Stimulated activated CD8-positive, alpha-beta memory T cell treated with anti-CD3 and anti-CD28 coated beads, Interleukin-2, amount 100 ng/mL, for 1 hour (primary cell): ENCODE measurements around the gene NRXN3.

ENCODE experiments used
- DNase-seq, 2 donors: peaks; one replicate each; pipeline ENCODE4 v3.0.0-alpha.2; 2020; ENCODE audit warnings: low read depth in 2 of 2

The NRXN3 gene

DNA sequence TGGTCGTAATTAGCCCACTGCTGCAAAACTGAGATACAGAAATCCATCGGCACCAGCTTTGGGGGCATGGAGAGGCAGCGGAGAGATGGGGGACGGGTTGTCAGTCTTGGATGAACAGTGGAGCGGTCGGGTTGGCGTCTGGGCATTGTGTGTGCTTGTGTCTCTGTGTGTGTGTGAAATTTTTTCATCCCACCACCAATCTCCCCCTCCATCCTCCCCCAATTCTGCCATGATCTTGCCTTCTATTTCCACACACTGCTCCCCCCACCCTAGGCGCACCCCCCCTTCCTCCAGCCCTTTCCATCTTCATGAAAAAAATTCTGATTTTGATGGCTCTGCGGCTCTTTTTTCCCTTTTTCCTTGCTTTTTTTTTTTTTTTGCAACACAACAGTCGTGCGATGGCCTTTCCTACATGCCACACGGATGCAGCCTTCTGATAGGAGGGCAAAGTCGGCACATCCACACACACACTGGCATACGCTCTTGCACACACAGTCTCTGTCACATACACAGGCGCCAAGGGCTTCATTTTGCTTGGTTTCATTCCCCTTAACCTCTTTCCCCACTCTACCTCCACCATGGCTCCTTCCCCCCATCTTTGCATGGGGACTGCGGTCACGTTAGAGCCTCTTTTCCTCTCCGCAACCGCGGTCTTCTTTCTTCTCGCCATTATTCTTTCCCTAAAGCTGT is 3.3 kb downstream of the NRXN3 start:
- DNase-seq = no peak

GRCh38 chr14:78175412-78175811 is 5.2 kb downstream of the NRXN3 start:
- no peak for DNase-seq

DNA sequence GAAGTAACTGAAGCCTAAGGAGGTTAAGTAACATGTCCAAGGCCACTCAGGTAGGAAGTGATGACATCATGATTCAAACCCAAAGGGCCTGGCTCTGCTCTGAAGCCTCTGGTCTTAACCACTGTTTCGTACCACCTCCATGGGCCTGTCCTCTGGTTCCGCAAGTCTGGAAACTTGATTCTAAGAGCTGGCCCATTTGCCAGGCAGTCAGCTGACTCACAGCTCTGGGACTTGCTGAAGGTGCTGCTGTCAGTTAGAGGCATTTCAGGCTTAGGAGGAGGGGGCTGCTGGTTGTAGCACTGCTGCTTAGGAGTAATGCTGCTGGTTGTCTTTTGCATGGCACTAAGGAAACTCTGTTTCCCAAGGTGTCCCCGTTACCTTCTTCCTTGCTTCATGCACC is 7.9 kb downstream of the NRXN3 start:
- no peak for DNase-seq

GRCh38 chr14:78178971-78179370 is 8.8 kb downstream of the NRXN3 start:
- DNase-seq = no peak

- DNase-seq = no peak
Measured at GRCh38 chr14:78181270-78181669, 11.1 kb downstream of the NRXN3 start.

GRCh38 chr14:78182722-78183121 is 12.5 kb downstream of the NRXN3 start:
- no peak for DNase-seq

GRCh38 chr14:78184157-78184556 is 14.0 kb downstream of the NRXN3 start:
- no peak for DNase-seq

- DNase-seq = no peak
Measured at GRCh38 chr14:78186277-78186676, 16.1 kb downstream of the NRXN3 start.

GRCh38 chr14:78188882-78189281 is 18.7 kb downstream of the NRXN3 start:
- no peak for DNase-seq

GRCh38 chr14:78195431-78195830 is 25.3 kb downstream of the NRXN3 start:
- DNase-seq = no peak

DNA sequence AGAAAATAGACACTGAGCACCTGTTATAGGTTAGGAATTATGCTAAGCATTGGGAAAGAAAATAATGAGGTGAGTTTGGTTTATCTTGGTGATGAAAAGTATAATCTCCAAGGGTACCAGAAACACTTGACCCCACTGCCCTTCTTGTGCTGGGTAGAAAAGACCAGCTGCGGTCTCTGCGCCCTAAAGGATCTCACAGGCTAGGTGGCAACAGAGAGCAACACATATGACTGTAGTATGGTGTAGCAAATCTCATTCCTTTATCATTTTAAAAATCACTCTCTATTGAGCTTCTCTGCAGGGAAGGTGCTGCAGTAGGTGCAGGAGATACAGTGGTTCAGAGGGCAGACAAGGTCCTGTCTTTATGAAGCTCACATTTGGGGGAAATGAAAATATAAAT is 26.1 kb downstream of the NRXN3 start:
- DNase-seq = no peak

DNA sequence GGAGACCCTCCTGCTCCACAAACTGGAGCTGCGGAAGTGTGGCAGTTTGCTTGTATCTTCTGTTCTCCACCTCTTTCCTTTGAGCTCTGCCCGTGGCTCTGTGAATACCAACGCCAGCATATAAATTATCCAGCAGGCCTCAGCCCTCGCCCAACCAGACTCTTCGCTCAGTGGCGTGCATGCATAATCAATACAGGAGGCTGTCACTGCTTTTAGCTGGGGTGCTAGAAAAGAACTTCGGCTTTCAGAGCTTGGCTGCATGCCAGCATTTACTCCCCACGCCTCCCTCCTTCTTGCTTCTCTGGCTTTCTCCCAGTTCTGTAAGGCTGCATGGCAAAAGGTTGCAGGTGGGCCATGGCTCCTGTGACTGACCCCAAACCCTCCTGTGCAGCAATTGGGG is 26.9 kb downstream of the NRXN3 start:
- no peak for DNase-seq

DNA sequence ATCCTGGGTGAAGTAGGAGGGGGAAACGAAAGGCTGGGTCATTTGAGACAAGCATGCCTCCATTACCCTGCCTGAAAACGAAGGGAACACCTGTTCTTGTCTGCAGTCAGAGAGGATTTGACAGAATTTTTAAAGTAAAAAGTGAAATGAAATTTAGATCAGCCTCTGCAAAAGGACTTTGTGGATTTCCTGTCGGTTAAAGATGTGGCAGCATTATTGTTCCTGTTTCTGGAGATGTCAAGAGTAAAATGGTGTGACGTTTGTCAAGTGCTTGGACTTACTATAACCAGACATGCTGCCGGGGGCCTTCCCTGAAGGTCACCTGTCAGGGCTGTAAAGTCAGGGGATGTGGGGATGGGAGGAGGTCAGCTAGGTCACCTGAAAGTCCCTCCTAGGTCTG is 32.0 kb downstream of the NRXN3 start:
- no peak for DNase-seq

- DNase-seq = no peak
Measured at GRCh38 chr14:78202976-78203375, 32.8 kb downstream of the NRXN3 start.

DNA sequence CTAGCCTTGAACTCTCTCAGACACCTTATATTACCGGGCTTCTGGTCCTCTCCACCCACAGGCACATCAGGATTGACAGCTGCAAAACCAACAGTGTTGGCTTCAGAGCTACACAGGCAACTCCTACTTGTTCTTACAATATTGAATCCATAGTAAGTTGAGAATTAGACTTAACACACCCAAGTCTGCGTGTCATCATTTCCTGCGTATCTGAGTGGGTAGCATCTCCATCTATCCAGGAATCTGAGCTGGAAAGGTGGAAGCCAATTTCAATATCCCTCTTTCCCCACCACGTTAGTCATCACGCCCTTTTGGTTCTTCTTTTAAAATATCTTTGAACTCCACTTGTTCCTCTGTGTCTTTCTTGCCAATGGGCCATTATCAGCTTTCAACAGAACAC is 37.2 kb downstream of the NRXN3 start:
- no peak for DNase-seq

- DNase-seq = no peak
Measured at GRCh38 chr14:78220273-78220672, 50.1 kb downstream of the NRXN3 start.

GRCh38 chr14:78222746-78223145 is 52.6 kb downstream of the NRXN3 start:
- DNase-seq = no peak

DNA sequence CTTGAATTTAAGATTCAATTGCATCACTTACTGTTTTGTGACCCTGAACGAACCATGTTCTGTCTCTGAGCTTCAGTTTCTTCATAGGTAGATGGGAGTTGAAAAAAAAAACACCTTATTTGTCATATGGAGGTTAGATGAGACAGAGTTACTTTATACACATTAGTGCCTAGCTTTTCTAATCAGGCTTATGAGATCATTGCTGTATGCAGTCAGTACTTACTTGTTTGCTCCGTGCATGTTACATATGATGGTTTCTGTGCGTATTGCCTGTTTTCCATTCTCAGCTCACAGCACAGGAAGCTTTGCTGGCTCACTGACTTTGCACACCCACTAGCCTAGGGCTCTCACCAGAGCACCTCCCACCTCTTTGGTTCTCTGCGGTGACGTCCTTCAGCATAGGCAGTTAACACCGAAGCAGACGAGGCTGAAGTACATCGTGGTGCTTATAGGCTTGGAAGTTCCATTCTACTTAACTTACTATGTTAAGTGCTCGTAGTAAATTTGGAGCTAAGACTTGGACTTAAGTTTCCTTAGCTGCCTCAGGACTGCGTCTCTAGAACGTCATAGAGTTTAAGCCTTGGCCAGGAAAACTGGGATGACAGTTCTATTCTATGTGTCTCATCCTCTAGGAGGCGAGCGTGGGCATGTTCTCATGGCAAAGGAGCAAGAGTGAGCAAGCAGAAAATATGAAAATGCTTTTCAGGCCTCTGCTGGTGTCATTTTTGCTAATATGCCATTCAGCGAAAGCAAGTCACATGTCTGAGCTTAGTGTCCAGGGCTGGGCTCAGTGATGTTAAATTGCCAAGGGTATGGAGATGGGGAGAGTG is 57.3 kb downstream of the NRXN3 start:
- DNase-seq = no peak

GRCh38 chr14:78228702-78229327 is 58.6 kb downstream of the NRXN3 start:
- no peak for DNase-seq

- DNase-seq = no peak
Measured at GRCh38 chr14:78232231-78233000, 62.2 kb downstream of the NRXN3 start.

DNA sequence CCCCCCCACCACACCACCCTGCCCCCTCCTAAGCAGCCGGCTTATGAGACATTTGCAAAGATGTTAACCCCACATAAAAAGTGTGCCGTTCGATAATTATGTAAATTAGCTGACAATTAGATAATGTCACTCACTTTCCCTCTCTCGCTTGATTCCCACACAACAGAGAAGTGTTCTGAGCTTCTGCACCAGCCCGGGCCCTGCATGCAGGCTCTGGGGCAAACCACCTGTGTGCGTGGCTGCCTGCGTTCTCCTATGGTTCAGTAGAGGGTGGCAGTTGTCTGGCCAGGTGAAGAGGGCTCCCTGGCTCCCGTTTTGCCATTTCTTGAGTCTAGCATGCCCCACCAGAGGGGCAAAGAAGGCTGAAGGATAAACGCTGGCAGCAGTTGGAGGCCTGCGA is 68.0 kb downstream of the NRXN3 start:
- no peak for DNase-seq

DNA sequence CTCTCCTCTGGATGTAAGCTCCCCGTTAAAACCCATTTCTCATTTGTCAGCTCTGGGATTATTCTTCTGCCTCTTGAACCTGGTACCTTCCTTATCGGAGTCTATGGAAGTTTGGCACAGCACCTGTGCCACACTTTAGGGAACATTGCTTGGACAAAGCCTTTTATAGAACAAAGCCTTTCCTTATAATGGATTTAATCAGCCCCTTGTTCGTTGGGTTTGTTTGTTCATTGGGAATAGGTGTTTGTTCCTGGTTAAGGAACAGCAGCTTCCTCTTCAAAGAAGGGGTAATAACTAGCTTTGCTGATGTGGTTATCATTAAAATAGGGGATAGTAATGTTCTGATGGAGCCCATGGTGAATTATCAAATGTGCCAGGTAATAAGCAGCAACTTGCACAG is 70.4 kb downstream of the NRXN3 start:
- DNase-seq = no peak
